ENCODE data around the gene TPSAB1.

Gene TPSAB1

DNA sequence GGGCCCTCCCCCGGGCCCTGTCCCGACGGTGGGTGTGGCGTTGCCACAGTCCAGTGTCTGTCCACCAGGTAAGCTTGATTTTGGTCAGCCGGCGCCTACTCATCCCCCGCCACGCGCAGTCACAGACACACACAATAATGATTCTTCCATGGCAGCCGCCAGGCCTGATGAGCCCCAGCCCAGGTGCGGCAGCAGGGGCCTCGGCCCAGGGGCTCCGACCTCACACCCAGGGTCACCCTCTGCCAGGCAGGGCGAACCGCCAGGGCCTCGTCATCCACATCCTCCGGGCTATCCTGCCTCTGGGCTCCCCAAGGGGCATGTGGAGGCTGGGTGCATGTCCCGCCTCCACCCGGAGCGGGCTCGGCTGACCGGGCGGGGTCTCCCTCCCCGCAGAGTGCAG is 23.0 kb upstream of the TPSAB1 start:
- Histone ChIP-seq H4K20me1 (ENCODE audit: low read depth, low read length) (no peaks in the 10 kb centered on the region), H3K4me2 (ENCODE audit: low read depth, low read length, poor library complexity, severe bottlenecking) (no peak overlapping the region), H3K9me2 (replicated peaks; ENCODE audit: insufficient read depth, low read length) (no peaks in the 10 kb centered on the region), H3K4me3 (ENCODE audit: insufficient read depth, low read length, poor library complexity, severe bottlenecking) (no peak overlapping the region), H3K79me2 (ENCODE audit: insufficient read depth, low read length) (no peaks in the 10 kb centered on the region), H3K36me3 (ENCODE audit: low read length) (no peaks in the 10 kb centered on the region), H3K27ac (ENCODE audit: low read depth, low read length) (no peak overlapping the region), H3K9ac (ENCODE audit: low read length) (no peak overlapping the region), H2AFZ (ENCODE audit: low read depth, low read length, severe bottlenecking) (no peak overlapping the region), H3F3A (ENCODE audit: insufficient read depth) (no peaks in the 10 kb centered on the region), H3K9me3 (ENCODE audit: insufficient read depth, low read length) (no peaks in the 10 kb centered on the region), H3K27me3 (ENCODE audit: low read length) (no peaks in the 10 kb centered on the region)
- TF ChIP-seq EZH2phosphoT487 (conservative IDR thresholded peaks at IDR 0.05; ENCODE audit: low read length) (no peak), CTCF (IDR thresholded peaks at IDR 0.05; ENCODE audit: insufficient read depth, low read length, poor library complexity, severe bottlenecking) (no peak)

DNA sequence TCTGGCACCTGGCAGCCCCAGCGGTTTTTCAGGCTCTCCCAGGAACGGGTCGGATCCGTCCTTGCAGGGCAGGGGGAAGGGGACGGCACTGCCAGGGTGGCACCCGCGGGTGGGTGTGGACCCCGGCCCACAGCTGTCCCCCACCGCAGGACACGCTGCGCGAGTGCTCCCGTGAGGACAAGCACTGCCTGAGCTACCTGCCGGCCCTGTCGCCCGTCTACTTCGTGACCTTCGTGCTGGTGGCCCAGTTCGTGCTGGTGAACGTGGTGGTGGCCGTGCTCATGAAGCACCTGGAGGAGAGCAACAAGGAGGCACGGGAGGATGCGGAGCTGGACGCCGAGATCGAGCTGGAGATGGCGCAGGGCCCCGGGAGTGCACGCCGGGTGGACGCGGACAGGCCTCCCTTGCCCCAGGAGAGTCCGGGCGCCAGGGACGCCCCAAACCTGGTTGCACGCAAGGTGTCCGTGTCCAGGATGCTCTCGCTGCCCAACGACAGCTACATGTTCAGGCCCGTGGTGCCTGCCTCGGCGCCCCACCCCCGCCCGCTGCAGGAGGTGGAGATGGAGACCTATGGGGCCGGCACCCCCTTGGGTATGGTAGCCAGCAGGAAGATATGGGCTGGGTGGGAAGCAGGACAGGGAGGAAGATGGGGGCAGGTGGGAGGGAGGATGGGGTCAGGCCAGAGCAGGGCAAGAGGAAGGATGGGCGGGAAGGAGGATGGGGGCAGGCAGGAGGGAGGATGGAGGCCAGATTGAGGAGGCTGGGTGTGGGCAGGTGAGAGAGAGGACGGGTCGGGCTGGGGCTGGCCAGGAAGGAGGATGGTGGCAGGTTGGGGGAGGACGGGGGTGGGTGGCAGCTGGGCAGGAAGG is 22.2 kb upstream of the TPSAB1 start:
- TF ChIP-seq EZH2phosphoT487 (conservative IDR thresholded peaks at IDR 0.05; ENCODE audit: low read length) = no peak
- TF ChIP-seq CTCF (IDR thresholded peaks at IDR 0.05; ENCODE audit: insufficient read depth, low read length, poor library complexity, severe bottlenecking) = no peak
- Histone ChIP-seq H2AFZ (ENCODE audit: low read depth, low read length, severe bottlenecking) (no peak overlapping the region), H3K9me2 (replicated peaks; ENCODE audit: insufficient read depth, low read length) (no peaks in the 10 kb centered on the region), H3K9me3 (ENCODE audit: insufficient read depth, low read length) (no peaks in the 10 kb centered on the region), H3F3A (ENCODE audit: insufficient read depth) (no peaks in the 10 kb centered on the region), H3K4me2 (ENCODE audit: low read depth, low read length, poor library complexity, severe bottlenecking) (no peak overlapping the region), H3K27ac (ENCODE audit: low read depth, low read length) (no peak overlapping the region), H3K4me3 (ENCODE audit: insufficient read depth, low read length, poor library complexity, severe bottlenecking) (no peak overlapping the region), H3K27me3 (ENCODE audit: low read length) (no peaks in the 10 kb centered on the region), H3K79me2 (ENCODE audit: insufficient read depth, low read length) (no peaks in the 10 kb centered on the region), H3K9ac (ENCODE audit: low read length) (no peak overlapping the region), H4K20me1 (ENCODE audit: low read depth, low read length) (no peaks in the 10 kb centered on the region), H3K36me3 (ENCODE audit: low read length) (no peaks in the 10 kb centered on the region)

DNA sequence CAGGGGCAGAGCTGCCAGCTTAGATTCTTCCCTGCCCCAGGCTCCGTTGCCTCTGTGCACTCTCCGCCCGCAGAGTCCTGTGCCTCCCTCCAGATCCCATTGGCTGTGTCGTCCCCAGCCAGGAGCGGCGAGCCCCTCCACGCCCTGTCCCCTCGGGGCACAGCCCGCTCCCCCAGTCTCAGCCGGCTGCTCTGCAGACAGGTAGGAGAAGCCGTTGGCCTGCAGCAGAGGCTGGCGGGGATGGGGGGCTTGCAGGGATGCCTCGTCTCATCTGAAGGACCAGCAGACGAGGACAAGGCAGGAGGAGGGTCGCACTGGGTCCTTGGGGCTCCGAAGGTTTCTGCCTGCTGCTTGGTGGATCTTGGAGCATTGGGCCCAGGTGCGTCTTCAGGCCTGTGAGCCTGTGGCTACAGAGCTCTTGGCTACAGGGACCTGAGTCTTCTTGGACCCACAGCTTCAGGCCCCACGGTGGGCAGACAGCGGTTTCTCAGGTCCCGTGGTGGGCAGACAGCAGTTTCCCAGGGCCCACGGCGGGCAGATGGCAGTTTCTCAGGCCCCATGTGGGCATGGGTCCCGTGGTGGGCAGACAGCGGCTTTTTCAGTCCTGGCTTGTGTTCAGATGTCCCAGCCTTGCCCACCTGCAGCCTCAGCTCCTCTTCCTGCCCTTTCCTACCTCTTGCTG is 21.4 kb upstream of the TPSAB1 start:
- Histone ChIP-seq H3K9me3 (ENCODE audit: insufficient read depth, low read length) (no peaks in the 10 kb centered on the region), H3K4me2 (ENCODE audit: low read depth, low read length, poor library complexity, severe bottlenecking) (no peak overlapping the region), H4K20me1 (ENCODE audit: low read depth, low read length) (no peaks in the 10 kb centered on the region), H3K9me2 (replicated peaks; ENCODE audit: insufficient read depth, low read length) (no peaks in the 10 kb centered on the region), H3K9ac (ENCODE audit: low read length) (no peak overlapping the region), H3F3A (ENCODE audit: insufficient read depth) (no peaks in the 10 kb centered on the region), H3K27ac (ENCODE audit: low read depth, low read length) (no peak overlapping the region), H3K79me2 (ENCODE audit: insufficient read depth, low read length) (no peaks in the 10 kb centered on the region), H3K27me3 (ENCODE audit: low read length) (no peaks in the 10 kb centered on the region), H2AFZ (ENCODE audit: low read depth, low read length, severe bottlenecking) (no peak overlapping the region), H3K36me3 (ENCODE audit: low read length) (no peaks in the 10 kb centered on the region), H3K4me3 (ENCODE audit: insufficient read depth, low read length, poor library complexity, severe bottlenecking) (no peak overlapping the region)
- TF ChIP-seq EZH2phosphoT487 (conservative IDR thresholded peaks at IDR 0.05; ENCODE audit: low read length) (no peak), CTCF (IDR thresholded peaks at IDR 0.05; ENCODE audit: insufficient read depth, low read length, poor library complexity, severe bottlenecking) (no peak)

All from SU-DHL-6 (cell line).